H9 (cell line): ENCODE results near the gene BARX2. TPM values are rescaled to one million over a fixed set of nuclear protein-coding genes. Genes with fewer than 3 reads are reported as not detected.

Experiments used
- DNase-seq: peaks from one replicate; pipeline ENCODE4 v3.0.0-alpha.2; 2017
- H2AFZ ChIP-seq: one replicate; pipeline ENCODE4 v1.6.1; 2013; ENCODE audit warnings: mild to moderate bottlenecking, low read length, control low read depth, moderate library complexity
- H2AK5ac ChIP-seq: 2 replicates; pipeline ENCODE4 v1.6.1; 2013; ENCODE audit warnings: low read length, control low read depth, mixed read lengths; ENCODE audit not compliant: insufficient read length
- H2BK120ac ChIP-seq: one replicate; pipeline ENCODE4 v1.6.1; 2013; ENCODE audit warnings: low read depth, mild to moderate bottlenecking, low read length, control low read depth, inconsistent platforms; ENCODE audit not compliant: poor library complexity, severe bottlenecking
- H2BK12ac ChIP-seq: 2 replicates; pipeline ENCODE4 v1.6.1; 2013; ENCODE audit warnings: low read length, control low read depth, mixed read lengths, low read depth; ENCODE audit not compliant: insufficient read length
- H2BK15ac ChIP-seq: 2 replicates; pipeline ENCODE4 v1.6.1; 2013; ENCODE audit warnings: low read depth, low read length, control low read depth
- H2BK20ac ChIP-seq: one replicate; pipeline ENCODE4 v1.6.1; 2013; ENCODE audit warnings: low read depth, mild to moderate bottlenecking, low read length, control low read depth, inconsistent platforms; ENCODE audit not compliant: poor library complexity, severe bottlenecking
- H2BK5ac ChIP-seq: 2 replicates; pipeline ENCODE4 v1.6.1; 2013; ENCODE audit warnings: low read length, control low read depth, mixed read lengths; ENCODE audit not compliant: insufficient read length
- H3K14ac ChIP-seq: 2 replicates; pipeline ENCODE4 v1.6.1; 2013; ENCODE audit warnings: low read length, control low read depth; ENCODE audit not compliant: insufficient read depth
- H3K18ac ChIP-seq: 2 replicates; pipeline ENCODE4 v1.6.1; 2013; ENCODE audit warnings: low read depth, mild to moderate bottlenecking, mixed read lengths, low read length, control low read depth; ENCODE audit not compliant: insufficient read length
- H3K23ac ChIP-seq: 2 replicates; pipeline ENCODE4 v1.6.1; 2013; ENCODE audit warnings: low read length, control low read depth, mixed read lengths, low read depth; ENCODE audit not compliant: insufficient read length
- H3K23me2 ChIP-seq: 2 replicates; pipeline ENCODE4 v1.6.1; 2013; ENCODE audit warnings: low read depth, mild to moderate bottlenecking, mixed read lengths, low read length, control low read depth; ENCODE audit not compliant: insufficient read length, poor library complexity, severe bottlenecking
- H3K27ac ChIP-seq: 2 replicates; pipeline ENCODE4 v1.5.1; 2013; ENCODE audit warnings: low read length, control low read depth, mixed read lengths, low read depth; ENCODE audit not compliant: insufficient read length
- H3K27me3 ChIP-seq: 2 replicates; pipeline ENCODE4 v1.6.1; 2013; ENCODE audit warnings: low read length, control low read depth, inconsistent platforms; ENCODE audit not compliant: insufficient read depth
- H3K4ac ChIP-seq: 2 replicates; pipeline ENCODE4 v1.6.1; 2013; ENCODE audit warnings: low read depth, mild to moderate bottlenecking, control low read depth, inconsistent platforms, low read length, moderate library complexity
- H3K4me1 ChIP-seq: 2 replicates; pipeline ENCODE4 v1.6.1; 2013; ENCODE audit warnings: low read length, control low read depth, inconsistent platforms; ENCODE audit not compliant: insufficient read depth
- H3K4me2 ChIP-seq: 2 replicates; pipeline ENCODE4 v1.6.1; 2013; ENCODE audit warnings: low read length, control low read depth, mixed read lengths; ENCODE audit not compliant: insufficient read length, insufficient read depth
- H3K56ac ChIP-seq: 2 replicates; pipeline ENCODE4 v1.6.1; 2013; ENCODE audit warnings: low read depth, mild to moderate bottlenecking, mixed read lengths, low read length, control low read depth; ENCODE audit not compliant: insufficient read length
- H3K79me1 ChIP-seq: 2 replicates; pipeline ENCODE4 v1.6.1; 2013; ENCODE audit warnings: low read depth, mild to moderate bottlenecking, moderate library complexity, low read length, control low read depth, inconsistent platforms; ENCODE audit not compliant: insufficient read depth, poor library complexity, severe bottlenecking
- H3K79me2 ChIP-seq: 2 replicates; pipeline ENCODE4 v1.6.1; 2013; ENCODE audit warnings: low read length, control low read depth, inconsistent platforms; ENCODE audit not compliant: insufficient read depth
- H3K9ac ChIP-seq: 2 replicates; pipeline ENCODE4 v1.6.1; 2013; ENCODE audit warnings: low read length, control low read depth, mixed read lengths; ENCODE audit not compliant: insufficient read length; ENCODE audit errors: extremely low read depth
- H3K9me3 ChIP-seq: one replicate; pipeline ENCODE4 v1.6.1; 2013; ENCODE audit warnings: low read depth, low read length, inconsistent platforms; ENCODE audit not compliant: control insufficient read depth
- H3T11ph ChIP-seq: one replicate; pipeline ENCODE4 v1.6.1; 2013; ENCODE audit warnings: mild to moderate bottlenecking, low read length, control low read depth, inconsistent platforms
- H4K20me1 ChIP-seq: one replicate; pipeline ENCODE4 v1.6.1; 2013; ENCODE audit not compliant: control insufficient read depth, insufficient read length, insufficient read depth
- H4K5ac ChIP-seq: 2 replicates; pipeline ENCODE4 v1.6.1; 2013; ENCODE audit warnings: low read depth, mild to moderate bottlenecking, mixed read lengths, low read length, control low read depth; ENCODE audit not compliant: insufficient read length
- H4K8ac ChIP-seq: replicated peaks from 2 replicates; pipeline ENCODE4 v1.6.1; 2013; ENCODE audit warnings: low read length, control low read depth, mixed read lengths, low read depth; ENCODE audit not compliant: insufficient read length
- H4K91ac ChIP-seq: 2 replicates; pipeline ENCODE4 v1.6.1; 2013; ENCODE audit warnings: low read depth, mild to moderate bottlenecking, moderate library complexity, mixed read lengths, low read length, control low read depth; ENCODE audit not compliant: insufficient read length
- H3K27ac Mint-ChIP-seq, 3 experiments: 2 replicates in 2 of 3; 3 replicates in 1 of 3; pipeline ENCODE4 v1.8.0; 2020 to 2021; ENCODE audit warnings: mixed read lengths in 3 of 3, mild to moderate bottlenecking in 1 of 3, moderate library complexity in 1 of 3
- H3K27me3 Mint-ChIP-seq: 2 replicates; pipeline ENCODE4 v1.8.0; 2021; ENCODE audit warnings: low read depth, mild to moderate bottlenecking, moderate library complexity, mixed read lengths
- H3K36me3 Mint-ChIP-seq, 3 experiments: 2 replicates in 2 of 3; 3 replicates in 1 of 3; pipeline ENCODE4 v1.8.0; 2020 to 2021; ENCODE audit warnings: low read depth in 3 of 3, mixed read lengths in 3 of 3; ENCODE audit not compliant: insufficient read depth in 1 of 3
- H3K4me1 Mint-ChIP-seq, 2 experiments: 2 replicates each; pipeline ENCODE4 v1.8.0; 2020; ENCODE audit warnings: mixed read lengths in 2 of 2
- H3K4me3 Mint-ChIP-seq, 2 experiments: 2 replicates in 1 of 2; 3 replicates in 1 of 2; pipeline ENCODE4 v1.8.0; 2020 to 2021; ENCODE audit warnings: mild to moderate bottlenecking in 2 of 2, mixed read lengths in 2 of 2, moderate library complexity in 1 of 2
- H3K9me3 Mint-ChIP-seq, 2 experiments: 2 replicates in 1 of 2; 3 replicates in 1 of 2; pipeline ENCODE4 v1.8.0; 2020; ENCODE audit warnings: mild to moderate bottlenecking in 2 of 2, mixed read lengths in 2 of 2, moderate library complexity in 1 of 2
- WGBS: extraction: QIAGEN DNeasy Blood & Tissue Kit; methylation state at CpG from one replicate; pipeline ENCODE4 v1.1.7; 2013; ENCODE audit warnings: missing lambda C conversion rate, low lambda C conversion rate, mixed read lengths; ENCODE audit not compliant: insufficient read length; ENCODE audit errors: extremely low coverage; 5-methylcytosine and 5-hydroxymethylcytosine counted together
- total RNA-seq: library from RNA; stranded (reverse); gene quantifications from 2 replicates; pipeline ENCODE4 v1.2.1, GENCODE V29; 2021
- TF ChIP-seq, protein P1 (sequence below): fragments of 200-600 bp; sonication (generic); conservative IDR thresholded peaks from 3 replicates; pipeline ENCODE4 v1.8.0; 2021; ENCODE audit warnings: antibody characterized with exemption, mild to moderate bottlenecking

The BARX2 gene
- total RNA-seq, 1 experiment from 2014 or later, result not detected

DNA sequence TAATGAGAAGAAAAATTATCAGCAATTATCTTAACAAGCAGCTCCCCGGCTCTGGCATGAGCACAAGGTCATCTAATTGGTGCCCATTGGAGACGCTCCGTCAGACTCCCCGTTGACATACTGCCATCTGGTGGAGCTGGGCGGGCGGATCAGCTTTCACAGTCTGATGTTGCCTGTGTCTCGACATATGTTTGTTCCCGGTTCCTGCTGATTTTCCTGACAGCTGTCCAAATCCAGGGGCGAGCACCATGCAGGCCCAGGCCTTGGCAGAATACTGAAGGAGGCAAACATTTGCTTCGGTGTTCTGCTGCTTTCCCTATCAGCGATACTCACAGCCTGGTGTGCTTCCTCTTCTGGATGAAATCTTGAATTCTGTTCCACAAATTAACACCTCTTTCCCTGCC is 43.8 kb upstream of the BARX2 start:
- Histone ChIP-seq H4K20me1 (no peaks in the 10 kb centered on the region), H2BK5ac (no peak overlapping the region), H4K8ac (no peak overlapping the region), H3K23ac (no peak overlapping the region), H3K27me3 (no peaks in the 10 kb centered on the region), H3K56ac (no peak overlapping the region), H4K91ac (no peak overlapping the region), H3K27ac (no peak overlapping the region), H3K14ac (no peak overlapping the region), H3K9me3 (no peaks in the 10 kb centered on the region), H2BK12ac (no peak overlapping the region), H4K5ac (no peak overlapping the region), H3K18ac (no peak overlapping the region), H2BK15ac (no peak overlapping the region), H2AK5ac (no peak overlapping the region), H3K9ac (no peak overlapping the region), H3K79me2 (no peaks in the 10 kb centered on the region), H2BK120ac (no peak overlapping the region), H3K4me1 (no peaks in the 10 kb centered on the region), H3K79me1 (no peaks in the 10 kb centered on the region), H3K4ac (no peak overlapping the region), H2AFZ (no peak overlapping the region), H3T11ph (no peak overlapping the region), H3K23me2 (no peaks in the 10 kb centered on the region), H3K4me2 (no peak overlapping the region), H2BK20ac (no peak overlapping the region)
- Mint-ChIP-seq H3K4me1 (peaks cover 3 to 6% of the 10 kb centered on the region in 2 experiments; a peak in 2 of 4 replicates), H3K36me3 (no peaks in the 10 kb centered on the region), H3K9me3 (no peaks in the 10 kb centered on the region), H3K27me3 (no peaks in the 10 kb centered on the region; the same call in 1 of the 2 replicates), H3K4me3 (no peak overlapping the region), H3K27ac (no peak overlapping the region)
- DNase-seq, result peak; percentile 87
- WGBS, result no CpG with 5 or more reads among the region's 11 CpGs
- TF ChIP-seq, protein P1, sequence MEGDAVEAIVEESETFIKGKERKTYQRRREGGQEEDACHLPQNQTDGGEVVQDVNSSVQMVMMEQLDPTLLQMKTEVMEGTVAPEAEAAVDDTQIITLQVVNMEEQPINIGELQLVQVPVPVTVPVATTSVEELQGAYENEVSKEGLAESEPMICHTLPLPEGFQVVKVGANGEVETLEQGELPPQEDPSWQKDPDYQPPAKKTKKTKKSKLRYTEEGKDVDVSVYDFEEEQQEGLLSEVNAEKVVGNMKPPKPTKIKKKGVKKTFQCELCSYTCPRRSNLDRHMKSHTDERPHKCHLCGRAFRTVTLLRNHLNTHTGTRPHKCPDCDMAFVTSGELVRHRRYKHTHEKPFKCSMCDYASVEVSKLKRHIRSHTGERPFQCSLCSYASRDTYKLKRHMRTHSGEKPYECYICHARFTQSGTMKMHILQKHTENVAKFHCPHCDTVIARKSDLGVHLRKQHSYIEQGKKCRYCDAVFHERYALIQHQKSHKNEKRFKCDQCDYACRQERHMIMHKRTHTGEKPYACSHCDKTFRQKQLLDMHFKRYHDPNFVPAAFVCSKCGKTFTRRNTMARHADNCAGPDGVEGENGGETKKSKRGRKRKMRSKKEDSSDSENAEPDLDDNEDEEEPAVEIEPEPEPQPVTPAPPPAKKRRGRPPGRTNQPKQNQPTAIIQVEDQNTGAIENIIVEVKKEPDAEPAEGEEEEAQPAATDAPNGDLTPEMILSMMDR, result peak; percentile 91
